OCI-LY7 (cell line): ENCODE measurements around the gene FRS2. TPM values are rescaled to one million over a fixed set of nuclear protein-coding genes. Genes with fewer than 3 reads are reported as not detected.

Experiments
- BruUV-seq: library from RNA; stranded (reverse); fragments of 400-500 nt; replicated peaks from 2 replicates; lab custom pipeline; 2021; lab: Mats Ljungman, UMichigan
- CTCF ChIA-PET: fragments of 300-600 bp; sonication (Branson Sonifier 250); formaldehyde crosslinking; loops from one replicate; lab custom pipeline; 2022; ENCODE audit warnings: antibody characterized with exemption; ENCODE audit not compliant: unreplicated experiment; lab: Charles Lee
- POLR2A ChIA-PET: fragments of 300-600 bp; sonication (Branson Sonifier 250); formaldehyde crosslinking; loops from one replicate; lab custom pipeline; 2022; ENCODE audit warnings: antibody characterized with exemption; lab: Charles Lee
- DNase-seq: peaks from one replicate; pipeline ENCODE4 v3.0.0-alpha.2; 2015; ENCODE audit warnings: low spot score
- H2AFZ ChIP-seq: fragments of 200-600 bp; sonication (generic), shearing (Covaris generic); 2 replicates; pipeline ENCODE4 v1.6.1; 2014; ENCODE audit warnings: mild to moderate bottlenecking, antibody characterized with exemption, low read length, moderate library complexity
- H3K27ac ChIP-seq: fragments of 200-600 bp; sonication (generic); 2 replicates; pipeline ENCODE4 v1.5.1; 2014; ENCODE audit warnings: mixed run types, low read depth, mild to moderate bottlenecking, moderate library complexity, low read length, inconsistent platforms; ENCODE audit not compliant: poor library complexity, severe bottlenecking
- H3K36me3 ChIP-seq: fragments of 200-600 bp; sonication (generic); 2 replicates; pipeline ENCODE4 v1.6.1; 2014; ENCODE audit warnings: mild to moderate bottlenecking, antibody characterized with exemption, low read length, moderate library complexity, mixed read lengths; ENCODE audit not compliant: insufficient read depth
- H3K4me1 ChIP-seq: fragments of 200-600 bp; sonication (generic); 2 replicates; pipeline ENCODE4 v1.5.1; 2014; ENCODE audit warnings: mild to moderate bottlenecking, low read length; ENCODE audit not compliant: insufficient read depth, poor library complexity, severe bottlenecking
- H3K4me2 ChIP-seq: fragments of 200-600 bp; sonication (generic); 2 replicates; pipeline ENCODE4 v1.6.1; 2014; ENCODE audit warnings: mild to moderate bottlenecking, low read length
- H3K4me3 ChIP-seq: fragments of 200-600 bp; sonication (generic); 2 replicates; pipeline ENCODE4 v1.5.1; 2014; ENCODE audit warnings: mild to moderate bottlenecking, low read depth, low read length; ENCODE audit not compliant: poor library complexity, severe bottlenecking
- H3K79me2 ChIP-seq: fragments of 200-600 bp; sonication (generic); 2 replicates; pipeline ENCODE4 v1.6.1; 2016; ENCODE audit warnings: low read depth, mild to moderate bottlenecking, low read length, moderate library complexity, mixed read lengths; ENCODE audit not compliant: insufficient read depth
- H3K9me2 ChIP-seq: fragments of 200-600 bp; sonication (generic); 2 replicates; pipeline ENCODE4 v1.6.1; 2016; ENCODE audit warnings: mild to moderate bottlenecking, low read length, mixed read lengths; ENCODE audit not compliant: insufficient read depth
- H3K9me3 ChIP-seq: fragments of 200-600 bp; sonication (generic); 2 replicates; pipeline ENCODE4 v1.6.1; 2014; ENCODE audit warnings: mild to moderate bottlenecking, mixed run types, low read length, mixed read lengths
- H4K20me1 ChIP-seq: fragments of 200-600 bp; sonication (generic); 2 replicates; pipeline ENCODE4 v1.6.1; 2014; ENCODE audit warnings: mild to moderate bottlenecking, antibody characterized with exemption, low read length, moderate library complexity, mixed read lengths; ENCODE audit not compliant: insufficient read depth
- CTCF ChIP-seq: fragments of 200-600 bp; sonication (generic); conservative IDR thresholded peaks from 2 replicates; pipeline ENCODE4 v1.5.1; 2014; ENCODE audit warnings: mild to moderate bottlenecking, antibody characterized with exemption, low read length, moderate library complexity, mixed read lengths
- EZH2phosphoT487 ChIP-seq: fragments of 200-600 bp; sonication (generic); IDR thresholded peaks from 2 replicates; pipeline ENCODE4 v1.6.1; 2018; ENCODE audit warnings: low read depth, borderline replicate concordance, mild to moderate bottlenecking, mixed run types, antibody characterized with exemption, low read length, moderate library complexity, mixed read lengths
- intact Hi-C: fragments of 100-400 bp; cut with micrococcal nuclease; formaldehyde crosslinking; loops from one replicate; pipeline ENCODE4 v1.10.0; 2022; ENCODE audit not compliant: unreplicated experiment
- total RNA-seq, 2 experiments: library from RNA; depleted of rRNA in 1 of 2; stranded (reverse); fragments of >200 nt in 1 of 2; shearing (Covaris generic) in 1 of 2; gene quantifications; 2 replicates each; pipeline ENCODE4 v1.2.3, GENCODE V29; 2014 to 2022

The FRS2 gene
- total RNA-seq, 2 experiments from 2014 or later = 11.1 to 18.5 TPM

DNA sequence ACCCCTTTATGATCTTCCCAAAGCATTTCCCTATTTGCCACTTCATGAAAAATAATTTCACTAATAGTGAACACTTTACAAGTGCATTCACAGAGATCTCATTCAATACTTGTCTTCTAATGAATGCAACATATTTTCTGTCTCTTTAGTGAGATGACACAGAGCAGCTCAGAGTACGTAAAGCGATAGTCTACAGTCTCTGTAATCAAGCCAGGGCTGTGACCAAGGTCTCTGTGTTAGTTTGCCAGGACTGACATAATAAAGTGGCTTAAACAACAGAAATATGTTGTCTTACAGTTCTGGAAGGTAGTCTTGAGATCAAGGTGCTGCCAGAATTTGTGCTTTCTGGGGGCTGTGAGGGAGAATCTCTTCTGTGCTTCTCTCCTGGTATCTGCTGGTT is 33.1 kb upstream of the FRS2 start:
- Histone ChIP-seq H3K4me2 (no peak overlapping the region), H3K79me2 (no peaks in the 10 kb centered on the region), H3K9me2 (no peaks in the 10 kb centered on the region), H3K27ac (no peak overlapping the region), H3K36me3 (no peaks in the 10 kb centered on the region), H3K9me3 (no peaks in the 10 kb centered on the region), H3K4me1 (no peaks in the 10 kb centered on the region), H4K20me1 (no peaks in the 10 kb centered on the region), H3K4me3 (no peak overlapping the region), H2AFZ (no peak overlapping the region)
- intact Hi-C loops = no loop called here
- no peak for TF ChIP-seq CTCF
- no peak for TF ChIP-seq EZH2phosphoT487
- ChIA-PET POLR2A (interaction anchor here (0.5 kb wide), 1 partner anchor 81 kb away, joined by 3 read pairs; no protein-coding TSS in a partner anchor), CTCF (no interaction called here)
- BruUV-seq = no TSS peak
- no peak for DNase-seq

DNA sequence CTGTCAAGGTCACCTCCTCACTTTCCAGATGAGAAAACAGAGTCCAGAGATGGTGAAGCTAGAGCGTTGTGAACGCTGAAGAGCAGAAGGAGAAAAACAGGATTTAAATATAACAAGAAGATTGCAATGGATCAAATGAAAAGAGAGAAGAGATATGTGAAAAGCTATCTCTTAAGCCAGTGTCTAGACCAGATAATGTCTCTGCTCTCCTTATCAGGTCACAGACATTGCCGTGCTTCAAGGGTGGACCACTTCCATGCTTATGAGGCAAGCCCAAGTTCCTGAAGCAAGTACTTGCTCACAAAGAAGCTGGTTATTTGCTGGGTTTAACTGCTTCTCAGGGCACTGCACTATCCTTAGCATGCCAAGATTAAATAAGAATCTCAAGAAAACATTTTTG is 31.6 kb upstream of the FRS2 start:
- CTCF ChIA-PET = no interaction called here
- Histone ChIP-seq H4K20me1 (no peaks in the 10 kb centered on the region), H3K79me2 (no peaks in the 10 kb centered on the region), H3K9me2 (no peaks in the 10 kb centered on the region), H2AFZ (no peak overlapping the region), H3K9me3 (no peaks in the 10 kb centered on the region), H3K36me3 (no peaks in the 10 kb centered on the region), H3K4me1 (no peaks in the 10 kb centered on the region), H3K4me2 (no peak overlapping the region), H3K27ac (no peak overlapping the region), H3K4me3 (no peak overlapping the region)
- TF ChIP-seq CTCF (no peak), EZH2phosphoT487 (no peak)
- no peak for DNase-seq
- BruUV-seq = no TSS peak
- intact Hi-C loops = no loop called here
- POLR2A ChIA-PET = no interaction called here

DNA sequence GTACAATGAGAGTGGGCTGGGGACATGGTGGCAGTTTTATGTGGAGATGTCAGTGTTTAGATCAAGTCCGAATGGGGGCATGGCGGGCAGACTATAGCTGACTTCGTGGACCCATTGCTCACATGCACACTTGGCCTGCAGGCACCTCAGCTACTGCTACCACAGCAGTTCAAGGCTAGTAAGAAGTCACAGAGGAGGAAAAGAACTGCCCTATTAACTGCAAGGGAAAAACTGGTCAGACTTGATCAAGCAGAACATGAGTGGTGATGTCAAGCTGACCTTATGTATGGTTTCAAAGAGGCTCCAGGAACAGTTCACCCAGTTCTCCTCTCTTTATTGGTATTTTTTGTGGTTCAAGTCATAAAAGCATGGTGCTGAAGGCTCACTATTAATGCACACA is 30.2 kb upstream of the FRS2 start:
- intact Hi-C loops = no loop called here
- Histone ChIP-seq H3K4me1 (no peaks in the 10 kb centered on the region), H3K9me2 (no peaks in the 10 kb centered on the region), H3K9me3 (no peaks in the 10 kb centered on the region), H3K79me2 (no peaks in the 10 kb centered on the region), H3K4me2 (no peak overlapping the region), H3K36me3 (no peaks in the 10 kb centered on the region), H3K4me3 (no peak overlapping the region), H4K20me1 (no peaks in the 10 kb centered on the region), H3K27ac (no peak overlapping the region), H2AFZ (no peak overlapping the region)
- no TSS peak for BruUV-seq
- POLR2A ChIA-PET = no interaction called here
- TF ChIP-seq EZH2phosphoT487 (no peak), CTCF (no peak)
- CTCF ChIA-PET = no interaction called here
- DNase-seq = no peak
